NT2/D1 (cell line): ENCODE data around the gene MMP20.

ENCODE experiments used
- SUZ12 ChIP-seq: IDR thresholded peaks from 2 replicates; pipeline ENCODE4 v1.6.1; 2011; ENCODE audit not compliant: insufficient read length, insufficient read depth; ENCODE audit errors: extremely low read depth
- YY1 ChIP-seq: IDR thresholded peaks from 2 replicates; pipeline ENCODE4 v1.6.1; 2011; ENCODE audit not compliant: insufficient read length, insufficient read depth
- ZNF274 ChIP-seq: IDR thresholded peaks from 2 replicates; pipeline ENCODE4 v1.6.1; 2011; ENCODE audit warnings: mild to moderate bottlenecking, low read depth, low read length

DNA sequence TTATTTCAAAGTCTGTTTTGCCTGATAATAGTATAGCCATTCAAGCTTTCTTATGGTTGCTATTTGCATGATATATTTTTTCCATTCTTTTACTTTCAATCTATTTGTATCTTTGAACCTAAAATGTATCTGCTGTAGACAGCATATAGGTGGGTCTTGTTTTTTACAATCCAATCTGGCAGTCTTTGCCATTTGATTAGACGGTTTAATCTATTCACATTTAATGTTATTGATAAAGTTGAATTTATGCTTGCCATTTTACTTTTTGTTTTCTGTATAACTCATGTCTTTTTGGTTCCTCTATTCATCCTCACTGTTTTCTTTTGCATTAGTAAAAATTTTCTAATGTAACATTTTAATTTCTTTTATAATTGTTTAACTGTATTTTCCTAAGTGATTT, 37.4 kb downstream of the MMP20 start:
- no peak for TF ChIP-seq ZNF274
- no peak for TF ChIP-seq YY1
- no peak for TF ChIP-seq SUZ12
